WTC11 (cell line): ENCODE results near the gene CCDC175. TPM values are rescaled to one million over a fixed set of nuclear protein-coding genes. Genes with fewer than 3 reads are reported as not detected.

Experiments
- ATAC-seq: fragments of 200-7000 bp; cut with Tn5 transposase; 2 replicates; pipeline ENCODE4 v1.10.0; 2021; ENCODE audit warnings: mild to moderate bottlenecking, moderate library complexity
- CTCF ChIA-PET: fragments of 300-600 bp; sonication (Branson Sonifier 250); formaldehyde crosslinking; loops from one replicate; lab custom pipeline; 2021; ENCODE audit warnings: antibody characterized with exemption; lab: Charles Lee
- POLR2A ChIA-PET: fragments of 350-600 bp; sonication (Branson Sonifier 250); formaldehyde crosslinking; loops from one replicate; lab custom pipeline; 2021; ENCODE audit warnings: antibody characterized with exemption; lab: Charles Lee
- DNase-seq: peaks from one replicate; pipeline ENCODE4 v3.0.0; 2021; ENCODE audit warnings: low spot score
- H3K27ac Mint-ChIP-seq: 2 replicates; pipeline ENCODE4 v1.8.0; 2021; ENCODE audit warnings: mixed read lengths
- H3K27me3 Mint-ChIP-seq: 2 replicates; pipeline ENCODE4 v1.8.0; 2021; ENCODE audit warnings: low read depth, mild to moderate bottlenecking, moderate library complexity, mixed read lengths
- H3K36me3 Mint-ChIP-seq: 2 replicates; pipeline ENCODE4 v1.8.0; 2021; ENCODE audit warnings: mixed read lengths
- H3K4me1 Mint-ChIP-seq: 2 replicates; pipeline ENCODE4 v1.8.0; 2022; ENCODE audit warnings: mixed read lengths
- H3K4me3 Mint-ChIP-seq: 2 replicates; pipeline ENCODE4 v1.8.0; 2021; ENCODE audit warnings: mild to moderate bottlenecking, moderate library complexity, mixed read lengths
- H3K9me3 Mint-ChIP-seq: 2 replicates; pipeline ENCODE4 v1.8.0; 2021; ENCODE audit warnings: mixed read lengths
- CREM ChIP-seq: sonication (generic); formaldehyde crosslinking; IDR thresholded peaks from 2 replicates; pipeline ENCODE4 v1.8.1; 2022; ENCODE audit warnings: mild to moderate bottlenecking, missing genetic modification reagents, moderate library complexity
- FOXK1 ChIP-seq: sonication (generic); formaldehyde crosslinking; IDR thresholded peaks from 2 replicates; pipeline ENCODE4 v1.8.0; 2022; ENCODE audit warnings: mild to moderate bottlenecking, moderate library complexity, missing genetic modification reagents
- KAT7 ChIP-seq: sonication (generic); formaldehyde crosslinking; IDR thresholded peaks from 2 replicates; pipeline ENCODE4 v1.8.1; 2023; ENCODE audit warnings: missing genetic modification reagents, mild to moderate bottlenecking, borderline replicate concordance
- MXD4 ChIP-seq: fragments of 250-450 bp; sonication (Bioruptor Pico); IDR thresholded peaks from 2 replicates; pipeline ENCODE4 v1.8.0; 2021; ENCODE audit warnings: mild to moderate bottlenecking, moderate library complexity, borderline replicate concordance
- MYBL2 ChIP-seq: sonication (generic); formaldehyde crosslinking; IDR thresholded peaks from 2 replicates; pipeline ENCODE4 v1.8.1; 2023; ENCODE audit warnings: mild to moderate bottlenecking, moderate library complexity, missing genetic modification reagents
- NR2C2 ChIP-seq: sonication (generic); formaldehyde crosslinking; IDR thresholded peaks from 2 replicates; pipeline ENCODE4 v1.8.0; 2022; ENCODE audit warnings: mild to moderate bottlenecking, missing genetic modification reagents
- NR3C1 ChIP-seq: sonication (generic); formaldehyde crosslinking; conservative IDR thresholded peaks from 2 replicates; pipeline ENCODE4 v1.8.1; 2023; ENCODE audit warnings: low read depth, mild to moderate bottlenecking, missing genetic modification reagents
- SOX15 ChIP-seq: fragments of 250-450 bp; sonication (Bioruptor Pico); IDR thresholded peaks from 2 replicates; pipeline ENCODE4 v1.9.0; 2021; ENCODE audit warnings: mild to moderate bottlenecking
- SP1 ChIP-seq: sonication (generic); formaldehyde crosslinking; conservative IDR thresholded peaks from 2 replicates; pipeline ENCODE4 v1.8.1; 2022; ENCODE audit warnings: missing genetic modification reagents
- ZNF121 ChIP-seq: sonication (generic); formaldehyde crosslinking; IDR thresholded peaks from 2 replicates; pipeline ENCODE4 v1.8.0; 2023; ENCODE audit warnings: missing genetic modification reagents
- ZNF317 ChIP-seq: sonication (generic); formaldehyde crosslinking; IDR thresholded peaks from 2 replicates; pipeline ENCODE4 v1.8.1; 2023; ENCODE audit warnings: low read depth, mild to moderate bottlenecking, moderate library complexity, missing genetic modification reagents, borderline replicate concordance
- ZNF423 ChIP-seq: fragments of 250-450 bp; sonication (Bioruptor Pico); IDR thresholded peaks from 2 replicates; pipeline ENCODE4 v2.1.2; 2022; ENCODE audit warnings: mild to moderate bottlenecking, moderate library complexity
- total RNA-seq: library from RNA; stranded (reverse); gene quantifications from 3 replicates; pipeline ENCODE4 v1.2.3, GENCODE V29; 2021
- TF ChIP-seq, protein P1 (sequence below): sonication (generic); formaldehyde crosslinking; IDR thresholded peaks from 2 replicates; pipeline ENCODE4 v1.8.1; 2023; ENCODE audit warnings: mild to moderate bottlenecking, missing genetic modification reagents
- TF ChIP-seq, protein P2 (sequence below): sonication (generic); formaldehyde crosslinking; conservative IDR thresholded peaks from 2 replicates; pipeline ENCODE4 v1.8.1; 2022; ENCODE audit warnings: mild to moderate bottlenecking, missing genetic modification reagents
- TF ChIP-seq, protein P3 (sequence below): sonication (generic); formaldehyde crosslinking; IDR thresholded peaks from 2 replicates; pipeline ENCODE4 v1.8.1; 2023; ENCODE audit warnings: mild to moderate bottlenecking, missing genetic modification reagents
- TF ChIP-seq, protein P4 (sequence below): sonication (generic); formaldehyde crosslinking; IDR thresholded peaks from 2 replicates; pipeline ENCODE4 v1.8.0; 2023; ENCODE audit warnings: missing genetic modification reagents, mild to moderate bottlenecking, borderline replicate concordance

CCDC175 gene
- total RNA-seq, 1 experiment from 2014 or later, result not detected

DNA sequence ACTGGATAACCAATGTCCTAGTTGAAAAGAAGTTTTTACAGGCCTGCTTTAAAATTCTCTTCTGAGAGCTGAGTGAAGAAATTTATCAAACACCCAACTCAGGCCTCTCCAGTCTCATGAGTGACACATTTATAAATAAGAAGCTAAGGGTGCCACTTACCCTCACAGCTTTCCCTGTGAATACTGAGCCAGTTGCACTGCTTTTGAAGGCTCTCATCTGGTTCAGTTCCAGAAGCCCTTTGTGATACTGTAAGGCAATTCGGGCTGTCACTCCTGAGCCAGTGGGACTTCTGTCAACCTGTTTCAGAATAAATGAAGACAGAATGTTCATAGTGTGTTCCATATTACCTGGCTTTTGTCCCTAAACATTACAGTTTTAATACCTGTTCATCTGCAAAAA lies 100.9 kb downstream of the CCDC175 start:
- no peaks in the 10 kb centered on the region for H3K27me3 Mint-ChIP-seq
- H3K4me3 Mint-ChIP-seq, result no peak overlapping the region
- no peak overlapping the region for H3K27ac Mint-ChIP-seq
- peaks cover 35% of the 10 kb centered on the region for H3K36me3 Mint-ChIP-seq
- POLR2A ChIA-PET, result no interaction called here
- H3K9me3 Mint-ChIP-seq, result no peaks in the 10 kb centered on the region
- DNase-seq, result no peak
- no peak for ATAC-seq
- H3K4me1 Mint-ChIP-seq, result peaks cover 2% of the 10 kb centered on the region
- CTCF ChIA-PET, result no interaction called here
- TF ChIP-seq, protein P1, sequence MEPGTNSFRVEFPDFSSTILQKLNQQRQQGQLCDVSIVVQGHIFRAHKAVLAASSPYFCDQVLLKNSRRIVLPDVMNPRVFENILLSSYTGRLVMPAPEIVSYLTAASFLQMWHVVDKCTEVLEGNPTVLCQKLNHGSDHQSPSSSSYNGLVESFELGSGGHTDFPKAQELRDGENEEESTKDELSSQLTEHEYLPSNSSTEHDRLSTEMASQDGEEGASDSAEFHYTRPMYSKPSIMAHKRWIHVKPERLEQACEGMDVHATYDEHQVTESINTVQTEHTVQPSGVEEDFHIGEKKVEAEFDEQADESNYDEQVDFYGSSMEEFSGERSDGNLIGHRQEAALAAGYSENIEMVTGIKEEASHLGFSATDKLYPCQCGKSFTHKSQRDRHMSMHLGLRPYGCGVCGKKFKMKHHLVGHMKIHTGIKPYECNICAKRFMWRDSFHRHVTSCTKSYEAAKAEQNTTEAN, result no peak
- TF ChIP-seq KAT7 (CRISPR knock-in tag), result no peak
- TF ChIP-seq, protein P2, sequence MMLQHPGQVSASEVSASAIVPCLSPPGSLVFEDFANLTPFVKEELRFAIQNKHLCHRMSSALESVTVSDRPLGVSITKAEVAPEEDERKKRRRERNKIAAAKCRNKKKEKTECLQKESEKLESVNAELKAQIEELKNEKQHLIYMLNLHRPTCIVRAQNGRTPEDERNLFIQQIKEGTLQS, result no peak
- TF ChIP-seq SOX15 (CRISPR knock-in tag), result no peak
- TF ChIP-seq ZNF423 (CRISPR knock-in tag), result no peak

DNA sequence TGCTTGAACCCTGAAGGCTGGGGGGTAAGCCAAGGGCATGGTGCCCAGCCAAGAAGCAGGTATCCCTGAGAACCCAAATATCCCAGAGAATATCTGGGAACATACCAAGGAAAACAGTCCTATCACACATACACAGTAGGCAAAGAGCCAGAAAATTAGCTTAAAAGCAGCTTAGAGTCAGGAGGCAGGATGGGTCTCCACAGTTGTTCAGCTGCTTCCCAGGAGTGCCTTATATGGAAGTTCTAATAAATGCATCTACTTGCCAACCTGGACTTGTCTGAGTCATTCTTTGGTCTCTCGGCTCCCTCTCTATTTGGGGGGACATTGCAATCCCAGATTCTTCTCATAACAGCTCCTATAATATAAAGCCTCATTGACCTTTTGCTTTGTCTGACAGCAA lies 102.4 kb downstream of the CCDC175 start:
- no peak overlapping the region for H3K27ac Mint-ChIP-seq
- ATAC-seq (no peak), DNase-seq (no peak)
- ChIA-PET POLR2A (no interaction called here), CTCF (no interaction called here)
- TF ChIP-seq NR2C2 (CRISPR knock-in tag) (no peak), NR3C1 (CRISPR knock-in tag) (no peak)
- TF ChIP-seq, protein P1, result no peak
- TF ChIP-seq, protein P3, sequence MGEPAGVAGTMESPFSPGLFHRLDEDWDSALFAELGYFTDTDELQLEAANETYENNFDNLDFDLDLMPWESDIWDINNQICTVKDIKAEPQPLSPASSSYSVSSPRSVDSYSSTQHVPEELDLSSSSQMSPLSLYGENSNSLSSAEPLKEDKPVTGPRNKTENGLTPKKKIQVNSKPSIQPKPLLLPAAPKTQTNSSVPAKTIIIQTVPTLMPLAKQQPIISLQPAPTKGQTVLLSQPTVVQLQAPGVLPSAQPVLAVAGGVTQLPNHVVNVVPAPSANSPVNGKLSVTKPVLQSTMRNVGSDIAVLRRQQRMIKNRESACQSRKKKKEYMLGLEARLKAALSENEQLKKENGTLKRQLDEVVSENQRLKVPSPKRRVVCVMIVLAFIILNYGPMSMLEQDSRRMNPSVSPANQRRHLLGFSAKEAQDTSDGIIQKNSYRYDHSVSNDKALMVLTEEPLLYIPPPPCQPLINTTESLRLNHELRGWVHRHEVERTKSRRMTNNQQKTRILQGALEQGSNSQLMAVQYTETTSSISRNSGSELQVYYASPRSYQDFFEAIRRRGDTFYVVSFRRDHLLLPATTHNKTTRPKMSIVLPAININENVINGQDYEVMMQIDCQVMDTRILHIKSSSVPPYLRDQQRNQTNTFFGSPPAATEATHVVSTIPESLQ, result no peak
- H3K4me1 Mint-ChIP-seq, result no peaks in the 10 kb centered on the region
- peaks cover 35% of the 10 kb centered on the region for H3K36me3 Mint-ChIP-seq
- no peaks in the 10 kb centered on the region for H3K9me3 Mint-ChIP-seq
- no peaks in the 10 kb centered on the region for H3K27me3 Mint-ChIP-seq
- H3K4me3 Mint-ChIP-seq, result no peak overlapping the region

DNA sequence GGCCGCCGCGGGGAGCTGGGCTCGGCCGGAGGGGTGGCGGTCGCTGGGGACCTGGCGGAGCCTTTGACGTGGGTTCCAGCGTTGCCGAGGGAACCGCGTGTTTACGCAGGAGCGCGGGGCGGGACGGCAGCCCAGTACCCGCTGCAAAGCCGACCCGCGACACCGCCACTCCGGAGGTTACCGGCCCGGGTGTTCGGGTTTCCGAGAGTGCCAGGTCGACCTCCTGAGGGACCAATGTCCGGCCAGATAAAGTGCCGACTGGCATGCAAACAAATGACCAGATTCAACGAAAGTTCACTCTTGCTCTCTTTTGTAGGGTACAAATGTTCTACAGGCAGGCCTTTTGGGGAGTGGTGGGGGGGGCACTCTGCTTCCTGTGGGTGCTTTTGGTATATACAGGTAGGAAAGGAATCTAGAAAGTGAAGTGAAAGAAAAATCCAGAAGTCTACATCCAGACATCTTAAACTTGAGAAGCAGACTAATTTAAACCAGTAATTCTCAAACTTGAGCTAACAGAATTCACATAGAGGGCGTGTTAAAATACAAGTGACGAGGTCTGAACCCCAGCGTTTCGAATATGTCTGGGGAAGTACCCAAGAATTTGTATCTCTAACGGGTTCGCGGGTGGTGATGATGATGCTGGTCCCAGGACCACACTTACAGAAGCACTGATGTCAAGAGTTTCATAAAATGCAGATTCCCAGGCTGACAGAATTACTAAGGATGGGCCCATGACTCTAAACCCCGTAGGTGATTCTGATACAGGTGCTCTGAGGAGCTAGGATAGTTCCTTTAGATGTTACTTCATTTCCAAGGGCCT lies 111.1 kb downstream of the CCDC175 start, which contains the start of gene GPR135:
Gene GPR135, minus strand, starts transcription at position 65 of the 820 bp plus-strand sequence. CDS start 154 bp downstream, outside the sequence.
- Mint-ChIP-seq H3K36me3 (no peaks in the 10 kb centered on the region), H3K27me3 (peaks cover 22% of the 10 kb centered on the region), H3K27ac (no peak within 1 kb of the TSS), H3K4me1 (peaks cover 14% of the 10 kb centered on the region), H3K4me3 (peak within 1 kb of the TSS; percentile 83), H3K9me3 (no peaks in the 10 kb centered on the region)
- CTCF ChIA-PET, result interaction anchor here (1.0 to 3.4 kb wide), 4 partner anchors 18 to 181 kb away, joined by 3 to 14 read pairs (median 8); partner anchors contain the start of genes JKAMP and L3HYPDH
- POLR2A ChIA-PET, result interaction anchor here (0.6 to 2.2 kb wide), 2 partner anchors 19 to 714 kb away, joined by 3 to 13 read pairs; partner anchors contain the start of genes JKAMP and L3HYPDH
- DNase-seq, result peak; percentile 52
- ATAC-seq, result peak; percentile 27
- TF ChIP-seq MYBL2 (CRISPR knock-in tag) (no peak), FOXK1 (CRISPR knock-in tag) (0 out of 2 replicates have a peak, but pooled peaks have one; percentile 31), ZNF317 (CRISPR knock-in tag) (no peak), MXD4 (CRISPR knock-in tag) (no peak), SP1 (CRISPR knock-in tag) (0 out of 2 replicates have a peak, but pooled peaks have one; percentile 19), ZNF121 (CRISPR knock-in tag) (no peak), SOX15 (CRISPR knock-in tag) (no peak), CREM (CRISPR knock-in tag) (no peak)
- TF ChIP-seq, protein P4, sequence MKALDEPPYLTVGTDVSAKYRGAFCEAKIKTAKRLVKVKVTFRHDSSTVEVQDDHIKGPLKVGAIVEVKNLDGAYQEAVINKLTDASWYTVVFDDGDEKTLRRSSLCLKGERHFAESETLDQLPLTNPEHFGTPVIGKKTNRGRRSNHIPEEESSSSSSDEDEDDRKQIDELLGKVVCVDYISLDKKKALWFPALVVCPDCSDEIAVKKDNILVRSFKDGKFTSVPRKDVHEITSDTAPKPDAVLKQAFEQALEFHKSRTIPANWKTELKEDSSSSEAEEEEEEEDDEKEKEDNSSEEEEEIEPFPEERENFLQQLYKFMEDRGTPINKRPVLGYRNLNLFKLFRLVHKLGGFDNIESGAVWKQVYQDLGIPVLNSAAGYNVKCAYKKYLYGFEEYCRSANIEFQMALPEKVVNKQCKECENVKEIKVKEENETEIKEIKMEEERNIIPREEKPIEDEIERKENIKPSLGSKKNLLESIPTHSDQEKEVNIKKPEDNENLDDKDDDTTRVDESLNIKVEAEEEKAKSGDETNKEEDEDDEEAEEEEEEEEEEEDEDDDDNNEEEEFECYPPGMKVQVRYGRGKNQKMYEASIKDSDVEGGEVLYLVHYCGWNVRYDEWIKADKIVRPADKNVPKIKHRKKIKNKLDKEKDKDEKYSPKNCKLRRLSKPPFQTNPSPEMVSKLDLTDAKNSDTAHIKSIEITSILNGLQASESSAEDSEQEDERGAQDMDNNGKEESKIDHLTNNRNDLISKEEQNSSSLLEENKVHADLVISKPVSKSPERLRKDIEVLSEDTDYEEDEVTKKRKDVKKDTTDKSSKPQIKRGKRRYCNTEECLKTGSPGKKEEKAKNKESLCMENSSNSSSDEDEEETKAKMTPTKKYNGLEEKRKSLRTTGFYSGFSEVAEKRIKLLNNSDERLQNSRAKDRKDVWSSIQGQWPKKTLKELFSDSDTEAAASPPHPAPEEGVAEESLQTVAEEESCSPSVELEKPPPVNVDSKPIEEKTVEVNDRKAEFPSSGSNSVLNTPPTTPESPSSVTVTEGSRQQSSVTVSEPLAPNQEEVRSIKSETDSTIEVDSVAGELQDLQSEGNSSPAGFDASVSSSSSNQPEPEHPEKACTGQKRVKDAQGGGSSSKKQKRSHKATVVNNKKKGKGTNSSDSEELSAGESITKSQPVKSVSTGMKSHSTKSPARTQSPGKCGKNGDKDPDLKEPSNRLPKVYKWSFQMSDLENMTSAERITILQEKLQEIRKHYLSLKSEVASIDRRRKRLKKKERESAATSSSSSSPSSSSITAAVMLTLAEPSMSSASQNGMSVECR (CRISPR knock-in tag), result no peak
